ENCODE measurements around the gene ZSCAN29.

- TF ChIP-seq POLR2A (IDR thresholded peaks at IDR 0.05; ENCODE audit: low read length): no peak
- TF ChIP-seq GATA1 (IDR thresholded peaks at IDR 0.05; ENCODE audit: low read depth, low read length): no peak
Observed at GRCh38 chr15:43325039-43325684, 45.7 kb downstream of the ZSCAN29 start.
